HEK293 (cell line): ENCODE results near the gene NEK6.

Experiments used
- CTCF ChIA-PET: fragments of 350-600 bp; formaldehyde crosslinking; extraction: SDS; loops from one replicate; lab custom pipeline; 2021; ENCODE audit warnings: antibody characterized with exemption; lab: Yijun Ruan, JAX
- POLR2A ChIA-PET: fragments of 300-600 bp; formaldehyde crosslinking; extraction: SDS; loops from one replicate; lab custom pipeline; 2020; ENCODE audit warnings: antibody characterized with exemption, inconsistent platforms; lab: Yijun Ruan, JAX
- H3K27ac ChIP-seq: fragments of 200-500 bp; sonication (Bioruptor generic); 2 replicates; pipeline ENCODE4 v1.5.1; 2014; ENCODE audit warnings: low read depth, low read length, control low read depth, inconsistent platforms; ENCODE audit errors: extremely low read depth
- H3K36me3 ChIP-seq, 2 experiments: fragments of 200-500 bp in 1 of 2; sonication (Bioruptor generic) in 1 of 2; 1 replicate in 1 of 2; 2 replicates in 1 of 2; pipeline ENCODE4 v1.5.1; 2014 to 2017; ENCODE audit warnings: inconsistent platforms in 2 of 2, low read length in 2 of 2; ENCODE audit not compliant: control insufficient read depth in 2 of 2, insufficient read depth in 1 of 2
- H3K4me1 ChIP-seq: fragments of 200-500 bp; sonication (Bioruptor generic); 2 replicates; pipeline ENCODE4 v1.5.1; 2014; ENCODE audit warnings: mild to moderate bottlenecking, low read length, inconsistent platforms; ENCODE audit not compliant: control insufficient read depth, insufficient read depth
- H3K4me3 ChIP-seq: 2 replicates; pipeline ENCODE4 v1.5.1; 2011; ENCODE audit warnings: low read depth, mild to moderate bottlenecking, control low read depth, low read length, moderate library complexity
- H3K9me3 ChIP-seq: fragments of 200-500 bp; sonication (Bioruptor generic); 2 replicates; pipeline ENCODE4 v1.5.1; 2014; ENCODE audit warnings: low read depth, low read length, inconsistent platforms; ENCODE audit not compliant: control insufficient read depth, insufficient read depth
- BCL11A ChIP-seq: fragments of 450-650 bp; formaldehyde crosslinking; IDR thresholded peaks from 2 replicates; pipeline ENCODE4 v1.5.1; 2016; ENCODE audit warnings: low read depth, missing biosample characterization, missing genetic modification characterization
- ELK4 ChIP-seq: IDR thresholded peaks from 2 replicates; pipeline ENCODE4 v1.6.1; 2011; ENCODE audit warnings: mild to moderate bottlenecking, low read depth, low read length, borderline replicate concordance
- GLI4 ChIP-seq: fragments of 450-650 bp; formaldehyde crosslinking; IDR thresholded peaks from 2 replicates; pipeline ENCODE4 v1.5.1; 2016; ENCODE audit warnings: missing biosample characterization, missing genetic modification characterization
- KLF1 ChIP-seq: fragments of 450-650 bp; formaldehyde crosslinking; IDR thresholded peaks from 2 replicates; pipeline ENCODE4 v1.5.1; 2016; ENCODE audit warnings: missing biosample characterization, missing genetic modification characterization
- MZF1 ChIP-seq: fragments of 450-650 bp; formaldehyde crosslinking; IDR thresholded peaks from 2 replicates; pipeline ENCODE4 v1.5.1; 2017; ENCODE audit warnings: missing biosample characterization, missing genetic modification characterization, borderline replicate concordance
- RBAK ChIP-seq: fragments of 450-650 bp; formaldehyde crosslinking; IDR thresholded peaks from 2 replicates; pipeline ENCODE4 v1.5.1; 2016; ENCODE audit warnings: missing biosample characterization, missing genetic modification characterization
- ZBTB6 ChIP-seq: fragments of 450-650 bp; formaldehyde crosslinking; IDR thresholded peaks from 2 replicates; pipeline ENCODE4 v1.5.1; 2017; ENCODE audit warnings: missing biosample characterization, missing genetic modification characterization
- ZNF121 ChIP-seq: fragments of 450-650 bp; formaldehyde crosslinking; IDR thresholded peaks from 2 replicates; pipeline ENCODE4 v1.5.1; 2016; ENCODE audit warnings: missing biosample characterization, missing genetic modification characterization
- ZNF132 ChIP-seq: fragments of 450-650 bp; formaldehyde crosslinking; IDR thresholded peaks from 2 replicates; pipeline ENCODE4 v1.5.1; 2017; ENCODE audit warnings: missing biosample characterization, missing genetic modification characterization, borderline replicate concordance
- ZNF223 ChIP-seq: fragments of 450-650 bp; formaldehyde crosslinking; IDR thresholded peaks from 2 replicates; pipeline ENCODE4 v1.5.1; 2016; ENCODE audit warnings: missing biosample characterization, missing genetic modification characterization
- ZNF24 ChIP-seq: fragments of 450-650 bp; formaldehyde crosslinking; IDR thresholded peaks from 2 replicates; pipeline ENCODE4 v1.5.1; 2016; ENCODE audit warnings: missing biosample characterization, missing genetic modification characterization
- ZNF280C ChIP-seq: fragments of 450-650 bp; formaldehyde crosslinking; IDR thresholded peaks from 2 replicates; pipeline ENCODE4 v1.5.1; 2016; ENCODE audit warnings: missing biosample characterization, missing genetic modification characterization
- ZNF366 ChIP-seq: fragments of 450-650 bp; formaldehyde crosslinking; conservative IDR thresholded peaks from 2 replicates; pipeline ENCODE4 v1.5.1; 2016; ENCODE audit warnings: missing biosample characterization, missing genetic modification characterization
- ZNF544 ChIP-seq: fragments of 450-650 bp; formaldehyde crosslinking; IDR thresholded peaks from 2 replicates; pipeline ENCODE4 v1.5.0; 2017; ENCODE audit warnings: missing biosample characterization, missing genetic modification characterization
- ZNF555 ChIP-seq: fragments of 450-650 bp; formaldehyde crosslinking; conservative IDR thresholded peaks from 2 replicates; pipeline ENCODE4 v1.5.1; 2017; ENCODE audit warnings: missing biosample characterization, mild to moderate bottlenecking, missing genetic modification characterization, inconsistent platforms
- ZNF580 ChIP-seq: fragments of 450-650 bp; formaldehyde crosslinking; IDR thresholded peaks from 2 replicates; pipeline ENCODE4 v1.5.1; 2016; ENCODE audit warnings: missing biosample characterization, missing genetic modification characterization
- ZNF600 ChIP-seq: fragments of 450-650 bp; formaldehyde crosslinking; IDR thresholded peaks from 2 replicates; pipeline ENCODE4 v1.5.1; 2016; ENCODE audit warnings: missing biosample characterization, missing genetic modification characterization
- ZNF76 ChIP-seq: fragments of 450-650 bp; formaldehyde crosslinking; IDR thresholded peaks from 2 replicates; pipeline ENCODE4; 2016; ENCODE audit warnings: low read depth, missing biosample characterization, missing genetic modification characterization, borderline replicate concordance
- ZNF776 ChIP-seq: fragments of 450-650 bp; formaldehyde crosslinking; IDR thresholded peaks from 2 replicates; pipeline ENCODE4 v1.5.0; 2017; ENCODE audit warnings: missing biosample characterization, missing genetic modification characterization, borderline replicate concordance
- ZNF792 ChIP-seq: fragments of 450-650 bp; formaldehyde crosslinking; IDR thresholded peaks from 2 replicates; pipeline ENCODE4 v1.5.1; 2016; ENCODE audit warnings: missing biosample characterization, missing genetic modification characterization
- ZXDB ChIP-seq: fragments of 450-650 bp; formaldehyde crosslinking; IDR thresholded peaks from 2 replicates; pipeline ENCODE4 v1.5.1; 2016; ENCODE audit warnings: missing biosample characterization, missing genetic modification characterization

NEK6 gene

GRCh38 chr9:124361128-124361527 is 103.4 kb downstream of the NEK6 start (continued):
- TF ChIP-seq ZBTB6 (tag by site-specific recombination) = no peak
- no peak for TF ChIP-seq ZNF544 (tag by site-specific recombination)
- no peak for TF ChIP-seq ZNF555 (tag by site-specific recombination)
- TF ChIP-seq ZNF76 (tag by site-specific recombination) = no peak
- no peak for TF ChIP-seq ZNF580 (tag by site-specific recombination)
- TF ChIP-seq, all 188 proteins: peak for 0

- H3K27ac ChIP-seq = no peak overlapping the region
- POLR2A ChIA-PET = no interaction called here
- TF ChIP-seq BCL11A (tag by site-specific recombination) = no peak
- no peak for TF ChIP-seq MZF1
- TF ChIP-seq ZNF121 (tag by site-specific recombination) = no peak
- no peak for TF ChIP-seq GLI4
- TF ChIP-seq ZNF24 (tag by site-specific recombination) = no peak
- TF ChIP-seq ELK4 = no peak
- TF ChIP-seq ZNF280C = no peak
- no peak for TF ChIP-seq ZXDB (tag by site-specific recombination)
- no peak for TF ChIP-seq ZNF132 (tag by site-specific recombination)
- CTCF ChIA-PET = interaction anchor here (0.5 to 2.8 kb wide), 2 partner anchors 29 to 43 kb away, joined by 3 to 9 read pairs; no protein-coding TSS in a partner anchor
- no peak overlapping the region for H3K4me3 ChIP-seq
- peaks cover 0 to 3% of the 10 kb centered on the region in 2 experiments; a peak in 1 of 3 replicates for H3K36me3 ChIP-seq
- H3K9me3 ChIP-seq = no peaks in the 10 kb centered on the region
- H3K4me1 ChIP-seq = no peaks in the 10 kb centered on the region
Measured at GRCh38 chr9:124363326-124364096, 105.8 kb downstream of the NEK6 start.

GRCh38 chr9:124364141-124364540 is 106.4 kb downstream of the NEK6 start:
- no peak overlapping the region for H3K4me3 ChIP-seq
- ChIA-PET CTCF (interaction anchor here (0.5 kb wide), 1 partner anchor 44 kb away, joined by 3 read pairs; no protein-coding TSS in a partner anchor), POLR2A (no interaction called here)
- peaks cover 0 to 3% of the 10 kb centered on the region in 2 experiments; a peak in 1 of 3 replicates for H3K36me3 ChIP-seq
- H3K9me3 ChIP-seq = no peaks in the 10 kb centered on the region
- H3K27ac ChIP-seq = no peak overlapping the region
- TF ChIP-seq KLF1 (tag by site-specific recombination) = no peak
- no peak for TF ChIP-seq ZNF366
- TF ChIP-seq ZNF600 (tag by site-specific recombination) = no peak
- TF ChIP-seq ZNF776 = no peak
- TF ChIP-seq MZF1 = no peak
- no peak for TF ChIP-seq ZNF792 (tag by site-specific recombination)
- no peak for TF ChIP-seq RBAK (tag by site-specific recombination)
- TF ChIP-seq ZBTB6 (tag by site-specific recombination) = no peak
- TF ChIP-seq ZNF223 (tag by site-specific recombination) = no peak
- no peaks in the 10 kb centered on the region for H3K4me1 ChIP-seq
